ENCODE measurements around the gene PAK3. TPM values are rescaled to one million over a fixed set of nuclear protein-coding genes. Genes with fewer than 3 reads are reported as not detected.

Gene PAK3
- total RNA-seq, 1 donor from 2014 or later: 12.5 TPM

DNA sequence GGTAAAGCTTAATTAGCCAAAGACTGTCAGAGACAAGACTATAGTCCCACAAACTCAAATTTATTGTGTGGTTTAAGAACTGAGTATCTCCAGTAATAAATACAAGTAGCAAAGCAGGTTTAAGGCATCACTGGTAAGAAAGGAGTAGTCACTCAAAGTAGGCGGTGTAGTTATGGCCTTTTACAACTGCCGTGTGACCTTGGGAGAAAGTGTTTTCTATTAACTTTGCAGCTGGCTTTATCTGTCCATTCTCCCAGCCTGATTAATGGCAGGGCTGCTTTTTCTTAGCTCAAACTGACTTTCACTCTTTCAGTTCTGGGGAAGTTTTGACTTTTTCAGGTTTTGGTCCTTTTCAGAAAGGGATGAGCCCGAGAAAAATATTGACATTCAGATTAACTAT is 7.4 kb upstream of the PAK3 start:
- H2AFZ ChIP-seq (replicated peaks): no peak overlapping the region
- peaks cover 22% of the 10 kb centered on the region for H3F3A ChIP-seq (ENCODE audit: low read depth)
- no peak for DNase-seq (ENCODE audit: low spot score)
- H3K36me3 ChIP-seq: no peaks in the 10 kb centered on the region
- H3K4me1 ChIP-seq: peaks cover 55% of the 10 kb centered on the region
- no peaks in the 10 kb centered on the region for H3K9me3 ChIP-seq (ENCODE audit: low read depth)
- Mint-ChIP-seq H3K27me3 (ENCODE audit: insufficient read depth, low read depth) (peaks cover 2% of the 10 kb centered on the region), H3K9me3 (no peaks in the 10 kb centered on the region), H3K36me3 (no peaks in the 10 kb centered on the region), H3K4me3 (no peak overlapping the region), H3K27ac (peak overlapping the region; percentile 30), H3K4me1 (peaks cover 78% of the 10 kb centered on the region)
- TF ChIP-seq, protein P1, sequence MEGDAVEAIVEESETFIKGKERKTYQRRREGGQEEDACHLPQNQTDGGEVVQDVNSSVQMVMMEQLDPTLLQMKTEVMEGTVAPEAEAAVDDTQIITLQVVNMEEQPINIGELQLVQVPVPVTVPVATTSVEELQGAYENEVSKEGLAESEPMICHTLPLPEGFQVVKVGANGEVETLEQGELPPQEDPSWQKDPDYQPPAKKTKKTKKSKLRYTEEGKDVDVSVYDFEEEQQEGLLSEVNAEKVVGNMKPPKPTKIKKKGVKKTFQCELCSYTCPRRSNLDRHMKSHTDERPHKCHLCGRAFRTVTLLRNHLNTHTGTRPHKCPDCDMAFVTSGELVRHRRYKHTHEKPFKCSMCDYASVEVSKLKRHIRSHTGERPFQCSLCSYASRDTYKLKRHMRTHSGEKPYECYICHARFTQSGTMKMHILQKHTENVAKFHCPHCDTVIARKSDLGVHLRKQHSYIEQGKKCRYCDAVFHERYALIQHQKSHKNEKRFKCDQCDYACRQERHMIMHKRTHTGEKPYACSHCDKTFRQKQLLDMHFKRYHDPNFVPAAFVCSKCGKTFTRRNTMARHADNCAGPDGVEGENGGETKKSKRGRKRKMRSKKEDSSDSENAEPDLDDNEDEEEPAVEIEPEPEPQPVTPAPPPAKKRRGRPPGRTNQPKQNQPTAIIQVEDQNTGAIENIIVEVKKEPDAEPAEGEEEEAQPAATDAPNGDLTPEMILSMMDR (IDR thresholded peaks at IDR 0.05): no peak
- TF ChIP-seq EZH2phosphoT487 (IDR thresholded peaks at IDR 0.05) (no peak), EZH2 (IDR thresholded peaks at IDR 0.05) (no peak)
- no peak overlapping the region for H3K9ac ChIP-seq
- no peaks in the 10 kb centered on the region for H3K27me3 ChIP-seq
- peaks cover 4% of the 10 kb centered on the region for H4K20me1 ChIP-seq (ENCODE audit: low read depth)
- H3K4me3 ChIP-seq: no peak overlapping the region
- no peak overlapping the region for H3K27ac ChIP-seq
- H3K4me2 ChIP-seq: no peak overlapping the region
- H3K79me2 ChIP-seq (ENCODE audit: low read depth): no peaks in the 10 kb centered on the region

DNA sequence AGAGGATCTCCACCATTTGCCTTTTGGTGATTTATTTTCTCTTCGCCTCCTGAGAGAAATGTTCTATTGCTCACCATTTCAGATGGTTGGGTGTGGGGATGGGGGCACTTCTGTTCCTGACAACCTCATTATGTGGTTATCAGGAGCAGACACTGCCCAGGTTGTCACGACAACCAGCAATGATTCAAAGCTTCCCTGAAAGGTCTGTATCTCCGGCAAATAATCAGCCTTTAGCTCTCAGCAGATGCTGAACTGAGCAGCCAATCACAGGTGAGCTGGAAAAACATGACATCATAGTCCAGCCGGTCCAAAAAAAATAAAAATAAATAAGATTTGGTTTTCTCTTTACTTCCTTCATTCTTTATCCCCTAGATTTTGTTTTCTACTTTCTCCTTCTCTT is 5.5 kb upstream of the PAK3 start:
- H3K9me3 Mint-ChIP-seq: no peaks in the 10 kb centered on the region
- Histone ChIP-seq H3K9me3 (ENCODE audit: low read depth) (no peaks in the 10 kb centered on the region), H3K4me1 (peaks cover 42% of the 10 kb centered on the region), H3F3A (ENCODE audit: low read depth) (peaks cover 20% of the 10 kb centered on the region), H3K79me2 (ENCODE audit: low read depth) (peaks cover 8% of the 10 kb centered on the region), H3K27me3 (no peaks in the 10 kb centered on the region), H3K4me3 (no peak overlapping the region), H3K4me2 (no peak overlapping the region), H3K36me3 (no peaks in the 10 kb centered on the region), H4K20me1 (ENCODE audit: low read depth) (peaks cover 2% of the 10 kb centered on the region), H3K9ac (no peak overlapping the region), H2AFZ (replicated peaks) (no peak overlapping the region), H3K27ac (no peak overlapping the region)
- TF ChIP-seq EZH2phosphoT487 (IDR thresholded peaks at IDR 0.05) (no peak), EZH2 (IDR thresholded peaks at IDR 0.05) (no peak)
- TF ChIP-seq, protein P1 (IDR thresholded peaks at IDR 0.05): no peak
- no peak for DNase-seq (ENCODE audit: low spot score)
- no peaks in the 10 kb centered on the region for H3K36me3 Mint-ChIP-seq
- peaks cover 2% of the 10 kb centered on the region for H3K27me3 Mint-ChIP-seq (ENCODE audit: insufficient read depth, low read depth)
- H3K4me3 Mint-ChIP-seq: peak overlapping the region; percentile 42
- H3K4me1 Mint-ChIP-seq: peaks cover 67% of the 10 kb centered on the region
- peak overlapping the region; percentile 86 for H3K27ac Mint-ChIP-seq

DNA sequence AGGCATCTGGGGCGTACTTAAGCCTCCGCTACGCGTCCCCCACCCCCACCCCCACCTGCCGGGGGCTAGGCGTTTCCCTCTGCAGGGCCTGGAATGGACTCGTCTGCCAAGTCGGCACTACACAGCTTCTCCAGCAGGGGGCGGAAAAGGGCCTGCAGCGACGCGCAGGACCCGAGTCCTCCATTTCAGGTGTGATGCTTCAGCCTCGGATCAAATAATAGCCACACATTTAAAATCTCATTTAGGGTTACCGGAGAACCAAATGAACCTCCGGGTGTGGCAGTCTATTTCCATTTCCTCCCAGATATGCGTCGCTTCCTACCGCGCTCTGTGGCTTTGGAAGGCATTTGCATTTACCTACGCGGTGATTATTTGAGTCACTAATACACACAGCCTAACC is 2.9 kb downstream of the PAK3 start:
- peak overlapping the region; percentile 8 for H3K4me3 ChIP-seq
- DNase-seq (ENCODE audit: low spot score): peak; percentile 89
- peaks cover 24% of the 10 kb centered on the region for H3F3A ChIP-seq (ENCODE audit: low read depth)
- TF ChIP-seq EZH2phosphoT487 (IDR thresholded peaks at IDR 0.05) (no peak), EZH2 (IDR thresholded peaks at IDR 0.05) (no peak)
- TF ChIP-seq, protein P1 (IDR thresholded peaks at IDR 0.05): peak; percentile 92
- peak overlapping the region; percentile 16 for H2AFZ ChIP-seq (replicated peaks)
- H3K4me2 ChIP-seq: peak overlapping the region; percentile 30
- no peaks in the 10 kb centered on the region for H3K36me3 ChIP-seq
- peaks cover 42% of the 10 kb centered on the region for H3K4me1 Mint-ChIP-seq
- no peak overlapping the region for H3K27ac ChIP-seq
- H3K4me1 ChIP-seq: peaks cover 19% of the 10 kb centered on the region
- peaks cover 26% of the 10 kb centered on the region for H3K79me2 ChIP-seq (ENCODE audit: low read depth)
- no peaks in the 10 kb centered on the region for H3K27me3 ChIP-seq
- no peak overlapping the region for H3K4me3 Mint-ChIP-seq
- H3K9me3 Mint-ChIP-seq: no peaks in the 10 kb centered on the region
- H3K36me3 Mint-ChIP-seq: peaks cover 11% of the 10 kb centered on the region
- H4K20me1 ChIP-seq (ENCODE audit: low read depth): no peaks in the 10 kb centered on the region
- no peaks in the 10 kb centered on the region for H3K9me3 ChIP-seq (ENCODE audit: low read depth)
- no peak overlapping the region for H3K27ac Mint-ChIP-seq
- H3K9ac ChIP-seq: no peak overlapping the region
- peaks cover 4% of the 10 kb centered on the region for H3K27me3 Mint-ChIP-seq (ENCODE audit: insufficient read depth, low read depth)
